HFF-Myc (cell line): ENCODE measurements around the gene RPH3AL.
"Not testable (repeated sequence)": the region's sequence is repeated elsewhere in the genome, so short reads cannot be mapped to it uniquely, and the experiment has no call there.

Source experiments
- DNase-seq: peaks from one replicate; pipeline ENCODE4 v3.0.0-alpha.2; 2011; ENCODE audit warnings: low read depth; ENCODE audit errors: extremely low read depth
- H3K4me3 ChIP-seq: replicated peaks from 2 replicates; pipeline ENCODE4 v1.5.1; 2011; ENCODE audit warnings: low read depth, mild to moderate bottlenecking, control low read depth, low read length
- TF ChIP-seq, protein P1 (sequence below): IDR thresholded peaks from 2 replicates; pipeline ENCODE4 v1.5.1; 2012; ENCODE audit warnings: mild to moderate bottlenecking, low read depth, low read length, control low read depth; ENCODE audit errors: missing control alignments

Gene RPH3AL

DNA sequence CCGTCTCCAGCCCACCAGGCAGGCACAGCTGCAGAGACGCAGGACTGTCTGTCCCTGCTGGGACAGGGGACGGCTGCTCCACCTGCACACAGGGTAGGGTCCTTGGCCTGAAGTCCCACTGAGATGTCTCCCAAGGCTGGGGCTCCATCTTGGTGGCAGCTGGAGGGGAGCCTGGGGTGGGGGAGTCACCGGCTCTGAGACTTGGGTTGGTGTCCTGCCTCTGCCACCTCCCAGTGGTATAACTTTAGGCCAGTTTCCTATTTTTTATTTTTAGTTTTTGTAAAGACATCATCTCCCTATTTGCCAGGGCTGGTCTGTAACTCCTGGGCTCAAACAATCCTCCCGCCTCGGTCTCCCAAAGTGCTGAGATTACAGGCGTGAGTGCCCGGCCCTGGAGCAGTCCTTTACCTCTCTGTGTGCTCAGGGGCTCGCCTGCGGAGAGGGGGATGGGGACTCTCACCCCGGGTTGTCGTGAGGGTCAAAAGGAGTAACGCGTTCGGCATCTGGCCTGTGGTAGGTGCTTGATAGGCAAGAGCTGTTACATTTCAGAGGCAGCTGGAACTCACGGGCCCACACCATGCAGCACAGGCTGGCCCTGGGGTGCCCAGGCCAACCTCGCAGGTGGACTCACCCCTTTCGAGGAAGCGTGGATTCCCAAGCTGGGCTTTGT is 124.5 kb downstream of the RPH3AL start:
- no peak overlapping the region for H3K4me3 ChIP-seq
- no peak for DNase-seq
- TF ChIP-seq, protein P1, sequence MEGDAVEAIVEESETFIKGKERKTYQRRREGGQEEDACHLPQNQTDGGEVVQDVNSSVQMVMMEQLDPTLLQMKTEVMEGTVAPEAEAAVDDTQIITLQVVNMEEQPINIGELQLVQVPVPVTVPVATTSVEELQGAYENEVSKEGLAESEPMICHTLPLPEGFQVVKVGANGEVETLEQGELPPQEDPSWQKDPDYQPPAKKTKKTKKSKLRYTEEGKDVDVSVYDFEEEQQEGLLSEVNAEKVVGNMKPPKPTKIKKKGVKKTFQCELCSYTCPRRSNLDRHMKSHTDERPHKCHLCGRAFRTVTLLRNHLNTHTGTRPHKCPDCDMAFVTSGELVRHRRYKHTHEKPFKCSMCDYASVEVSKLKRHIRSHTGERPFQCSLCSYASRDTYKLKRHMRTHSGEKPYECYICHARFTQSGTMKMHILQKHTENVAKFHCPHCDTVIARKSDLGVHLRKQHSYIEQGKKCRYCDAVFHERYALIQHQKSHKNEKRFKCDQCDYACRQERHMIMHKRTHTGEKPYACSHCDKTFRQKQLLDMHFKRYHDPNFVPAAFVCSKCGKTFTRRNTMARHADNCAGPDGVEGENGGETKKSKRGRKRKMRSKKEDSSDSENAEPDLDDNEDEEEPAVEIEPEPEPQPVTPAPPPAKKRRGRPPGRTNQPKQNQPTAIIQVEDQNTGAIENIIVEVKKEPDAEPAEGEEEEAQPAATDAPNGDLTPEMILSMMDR: no peak

DNA sequence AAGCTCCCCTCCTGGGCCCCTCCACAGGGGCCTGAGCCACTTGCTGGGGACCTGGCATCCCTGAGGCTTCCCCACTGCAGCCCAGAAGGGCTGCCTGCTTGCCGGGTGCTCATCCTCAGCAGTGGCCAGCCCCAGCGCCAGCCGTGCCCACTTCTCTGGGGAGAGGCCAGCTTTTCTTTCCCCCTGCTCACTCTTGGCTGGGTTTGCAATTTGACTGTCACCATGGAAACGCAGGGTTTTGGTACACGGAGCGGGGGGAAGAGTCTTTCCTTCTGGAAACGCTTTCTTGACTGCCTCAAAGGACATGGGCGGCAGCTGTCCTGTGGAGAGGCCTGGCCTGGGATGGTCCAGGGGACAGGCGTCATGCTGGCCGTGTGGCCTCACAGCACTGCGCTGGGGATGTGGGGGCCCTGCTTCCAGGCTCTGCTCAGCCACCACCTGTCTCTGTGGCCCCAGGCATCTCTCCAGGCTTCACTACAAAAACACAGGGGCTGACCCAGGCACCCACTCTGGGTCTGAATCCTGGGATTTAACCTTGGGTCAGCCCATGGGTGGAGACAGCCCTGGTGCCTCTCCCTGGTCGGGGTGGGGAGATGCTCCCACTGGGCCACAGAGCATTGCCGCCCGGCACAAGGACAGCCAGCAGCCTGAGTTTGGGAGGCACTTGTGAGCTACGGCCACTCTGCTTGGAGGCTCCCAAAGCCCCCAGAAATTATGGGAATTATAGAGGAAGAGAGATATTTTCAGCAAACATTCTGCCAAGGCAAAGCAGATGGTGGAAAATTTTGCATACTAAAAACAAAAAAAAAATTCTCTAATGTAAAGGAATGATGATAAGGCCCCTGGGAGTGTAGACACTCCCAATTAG is 125.3 kb downstream of the RPH3AL start:
- TF ChIP-seq, protein P1: no peak
- H3K4me3 ChIP-seq: no peak overlapping the region
- DNase-seq: no peak

DNA sequence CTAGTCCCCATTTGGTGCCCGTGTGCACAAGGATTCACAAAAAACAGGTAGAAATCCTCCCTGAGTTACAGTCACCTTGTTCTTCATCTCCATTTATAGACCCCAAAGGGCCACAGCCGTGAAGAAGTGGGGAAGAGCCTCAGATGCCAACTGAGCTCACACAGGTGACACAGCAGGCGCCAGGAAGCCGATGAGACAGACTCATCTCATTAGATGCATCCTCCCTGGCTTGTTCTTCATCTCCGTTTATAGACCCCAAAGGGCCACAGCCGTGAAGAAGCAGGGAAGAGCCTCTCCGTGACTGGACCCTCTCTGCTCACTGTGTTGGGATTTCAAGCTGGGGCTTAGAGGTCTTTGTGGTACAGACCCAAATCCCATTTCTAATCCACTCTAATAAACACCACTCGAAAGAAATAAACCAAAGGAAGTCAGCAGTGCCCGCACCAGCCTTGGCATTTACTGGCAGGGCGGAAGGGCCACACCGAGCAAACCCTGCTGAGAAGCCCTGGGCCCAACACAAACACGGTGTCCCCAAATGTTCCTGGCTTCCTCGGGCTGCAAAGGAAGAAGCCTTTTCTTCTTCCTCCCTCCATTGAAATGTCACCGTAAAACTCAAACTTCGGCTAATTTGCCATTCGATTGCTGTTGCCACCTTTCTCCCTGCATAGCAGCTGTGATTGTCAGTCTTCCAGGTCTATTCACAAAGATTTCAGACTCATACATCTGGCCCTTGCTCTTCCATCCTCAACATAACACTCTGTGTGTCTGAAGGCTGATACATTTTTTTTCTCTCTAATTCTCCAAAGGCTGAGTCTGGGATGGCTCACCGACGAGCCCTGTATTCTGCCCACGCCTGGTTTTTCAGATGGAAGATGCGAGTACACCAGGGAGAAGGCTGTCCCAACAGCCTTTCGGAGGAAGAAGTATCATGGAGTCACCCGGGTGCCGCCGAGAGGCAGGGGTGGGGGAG is 126.2 kb downstream of the RPH3AL start:
- no peak for DNase-seq
- H3K4me3 ChIP-seq: no peak overlapping the region
- TF ChIP-seq, protein P1: no peak

DNA sequence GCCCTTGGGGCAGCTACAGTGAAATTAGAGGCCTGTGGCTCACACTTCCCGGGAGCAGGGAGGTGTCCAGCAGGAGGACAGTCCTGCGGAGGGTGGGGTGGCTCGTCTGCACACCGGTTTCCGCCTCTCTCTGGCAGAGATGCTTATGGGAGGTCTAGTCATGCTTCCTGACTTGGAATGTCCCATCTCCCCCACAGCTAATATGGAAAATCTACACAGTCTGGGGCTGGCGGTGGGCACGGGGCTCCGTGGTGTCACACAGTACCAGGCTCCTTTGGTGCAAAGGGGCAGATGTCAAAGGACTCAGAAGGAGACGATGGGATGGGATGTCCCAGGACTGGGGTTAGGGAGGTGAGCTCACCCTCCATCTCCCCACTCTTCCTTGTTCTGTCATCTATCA is 127.1 kb downstream of the RPH3AL start:
- TF ChIP-seq, protein P1: no peak

DNA sequence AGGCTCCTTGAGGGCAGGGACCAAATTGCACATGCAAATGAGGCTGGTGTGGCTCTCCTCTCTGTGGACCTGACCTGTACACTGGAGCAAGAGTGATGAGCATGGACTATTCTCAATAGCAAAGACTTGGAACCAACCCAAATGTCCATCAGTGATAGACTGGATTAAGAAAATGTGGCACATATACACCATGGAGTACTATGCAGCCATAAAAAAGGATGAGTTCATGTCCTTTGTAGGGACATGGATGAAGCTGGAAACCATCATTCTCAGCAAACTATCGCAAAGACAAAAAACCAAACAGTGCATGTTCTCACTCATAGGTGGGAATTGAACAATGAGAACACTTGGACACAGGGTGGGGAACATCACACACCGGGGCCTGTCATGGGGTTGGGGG is 128.0 kb downstream of the RPH3AL start:
- not testable (repeated sequence) for DNase-seq

More for the DNA sequence above, 127.1 kb downstream of the RPH3AL start:
- H3K4me3 ChIP-seq: no peak overlapping the region
- DNase-seq: no peak

DNA sequence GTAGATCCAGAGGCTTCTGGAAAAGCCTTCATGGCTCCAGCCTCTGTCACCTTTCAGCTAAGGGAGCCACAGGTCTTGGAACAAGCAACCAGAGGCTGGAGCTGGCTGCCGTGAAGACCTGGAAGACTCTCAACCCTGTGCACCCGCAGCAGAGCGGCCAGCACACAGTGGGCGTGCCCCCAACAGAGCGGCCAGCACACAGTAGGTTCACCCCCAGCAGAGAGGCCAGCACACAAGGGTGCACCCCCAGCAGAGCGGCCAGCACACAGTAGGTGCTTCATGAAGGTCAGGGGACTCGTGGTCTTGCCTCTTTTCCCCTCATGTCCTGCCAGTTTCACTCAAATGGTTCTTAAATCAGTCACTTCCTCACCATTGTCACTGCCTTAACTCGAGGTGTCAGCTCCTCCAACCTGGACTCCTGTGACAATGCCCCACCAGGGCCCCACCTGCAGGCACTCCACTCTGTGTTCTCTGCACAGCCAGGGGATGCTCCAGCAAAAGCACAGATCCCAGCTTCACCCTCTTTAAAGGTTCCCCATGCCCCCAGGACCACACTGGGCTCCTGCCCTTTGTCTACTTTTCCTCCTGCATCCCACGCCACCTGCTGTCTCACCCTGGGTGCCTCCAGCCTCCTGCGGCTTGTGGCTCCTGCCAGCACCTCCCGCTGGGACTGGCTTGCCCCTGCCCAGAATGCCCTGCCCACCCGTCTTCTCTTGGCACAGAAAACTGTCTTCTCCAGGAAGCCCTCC is 128.7 kb downstream of the RPH3AL start:
- DNase-seq: no peak
- H3K4me3 ChIP-seq: no peak overlapping the region
- TF ChIP-seq, protein P1: no peak

More for the DNA sequence above, 128.0 kb downstream of the RPH3AL start:
- not testable (repeated sequence) for H3K4me3 ChIP-seq
